ENCODE data around the gene ZNF219.
A peak's percentile ranks its signal among the peaks of the same experiment; 100 is the strongest.

The ZNF219 gene

DNA sequence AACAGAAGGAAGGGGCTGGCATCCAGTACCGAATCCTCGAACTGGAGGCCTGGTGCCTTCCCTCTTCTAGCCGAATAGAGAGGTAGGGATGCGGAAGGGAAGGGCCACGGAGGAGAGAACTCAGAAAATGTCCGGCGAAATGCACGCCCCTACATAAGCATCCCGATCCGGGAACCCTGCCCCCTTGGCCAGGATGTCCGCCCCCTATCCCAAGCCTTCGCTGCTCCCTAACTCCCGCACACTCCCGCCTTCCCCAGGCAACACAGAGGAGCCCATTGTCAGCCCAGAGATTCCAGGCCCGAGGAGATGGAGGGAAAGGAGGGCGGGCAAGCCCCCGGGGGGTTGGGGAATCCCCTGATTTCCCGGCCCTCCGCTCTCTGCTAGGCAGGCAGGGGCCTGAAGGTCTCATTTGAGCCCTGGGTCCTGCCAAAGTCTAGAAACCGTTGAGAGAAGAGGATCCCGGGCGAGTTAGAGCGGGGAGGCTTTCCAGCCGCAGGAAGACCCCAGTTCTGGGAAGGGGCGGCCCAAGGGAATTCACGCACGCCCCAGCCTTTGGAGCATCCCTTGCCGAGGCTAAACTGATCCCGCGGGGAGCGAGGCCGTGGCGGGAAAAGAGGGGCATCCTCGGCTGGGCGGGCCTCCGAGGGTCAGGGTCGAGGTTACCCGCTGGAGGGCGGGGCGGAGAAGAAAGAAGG lies 28.9 kb downstream of the ZNF219 start:
- DNase-seq (ENCODE audit: low read depth), result peak; percentile 43
- H3K4me3 ChIP-seq (replicated peaks; ENCODE audit: low read depth, low read length), result peak overlapping the region; percentile 83
- TF ChIP-seq, protein P1, sequence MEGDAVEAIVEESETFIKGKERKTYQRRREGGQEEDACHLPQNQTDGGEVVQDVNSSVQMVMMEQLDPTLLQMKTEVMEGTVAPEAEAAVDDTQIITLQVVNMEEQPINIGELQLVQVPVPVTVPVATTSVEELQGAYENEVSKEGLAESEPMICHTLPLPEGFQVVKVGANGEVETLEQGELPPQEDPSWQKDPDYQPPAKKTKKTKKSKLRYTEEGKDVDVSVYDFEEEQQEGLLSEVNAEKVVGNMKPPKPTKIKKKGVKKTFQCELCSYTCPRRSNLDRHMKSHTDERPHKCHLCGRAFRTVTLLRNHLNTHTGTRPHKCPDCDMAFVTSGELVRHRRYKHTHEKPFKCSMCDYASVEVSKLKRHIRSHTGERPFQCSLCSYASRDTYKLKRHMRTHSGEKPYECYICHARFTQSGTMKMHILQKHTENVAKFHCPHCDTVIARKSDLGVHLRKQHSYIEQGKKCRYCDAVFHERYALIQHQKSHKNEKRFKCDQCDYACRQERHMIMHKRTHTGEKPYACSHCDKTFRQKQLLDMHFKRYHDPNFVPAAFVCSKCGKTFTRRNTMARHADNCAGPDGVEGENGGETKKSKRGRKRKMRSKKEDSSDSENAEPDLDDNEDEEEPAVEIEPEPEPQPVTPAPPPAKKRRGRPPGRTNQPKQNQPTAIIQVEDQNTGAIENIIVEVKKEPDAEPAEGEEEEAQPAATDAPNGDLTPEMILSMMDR (IDR thresholded peaks at IDR 0.05; ENCODE audit: low read length, missing control alignments), result no peak

DNA sequence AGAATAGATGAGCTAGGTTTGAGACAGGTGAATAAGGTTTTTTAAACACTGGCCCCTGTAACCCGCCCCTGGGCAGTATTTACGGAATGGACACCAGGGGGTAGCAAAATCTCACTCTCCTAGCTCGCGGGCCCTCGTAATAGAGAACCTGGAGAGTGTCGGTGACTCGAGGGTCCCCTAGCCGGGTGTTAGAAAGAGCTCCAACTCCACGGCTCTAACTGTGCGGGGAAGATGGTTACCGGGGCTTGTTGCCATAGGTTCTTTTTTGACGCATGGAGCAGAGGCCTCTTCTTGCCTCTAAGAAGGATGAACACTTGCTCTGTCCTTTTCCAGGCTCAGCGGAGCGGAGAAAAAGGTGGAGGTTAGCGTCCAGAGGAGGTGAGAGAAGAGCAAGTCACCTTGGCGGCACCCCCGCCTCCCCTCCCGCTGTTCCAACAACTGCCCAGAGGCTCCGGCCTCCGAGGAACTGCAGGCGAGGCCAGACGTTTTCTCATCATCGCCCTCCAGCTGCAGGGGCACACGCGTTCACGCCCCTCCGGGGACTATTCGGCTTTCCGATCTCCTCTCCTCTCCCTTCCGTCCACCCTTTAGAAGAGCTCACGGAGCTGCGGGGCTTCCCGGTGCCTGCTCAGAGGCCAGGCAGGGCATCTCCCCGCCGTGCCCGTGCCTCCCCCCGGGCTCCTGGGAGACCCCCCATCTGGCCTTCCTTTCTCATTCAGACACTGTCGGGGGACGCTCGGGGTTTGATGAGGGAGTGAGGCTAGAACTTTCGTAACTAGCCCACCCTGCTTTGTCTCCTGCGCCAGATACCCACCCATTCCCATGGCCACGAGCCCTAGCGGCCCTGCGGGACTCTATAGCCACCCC lies 29.7 kb downstream of the ZNF219 start:
- DNase-seq (ENCODE audit: low read depth), result peak; percentile 67

DNA sequence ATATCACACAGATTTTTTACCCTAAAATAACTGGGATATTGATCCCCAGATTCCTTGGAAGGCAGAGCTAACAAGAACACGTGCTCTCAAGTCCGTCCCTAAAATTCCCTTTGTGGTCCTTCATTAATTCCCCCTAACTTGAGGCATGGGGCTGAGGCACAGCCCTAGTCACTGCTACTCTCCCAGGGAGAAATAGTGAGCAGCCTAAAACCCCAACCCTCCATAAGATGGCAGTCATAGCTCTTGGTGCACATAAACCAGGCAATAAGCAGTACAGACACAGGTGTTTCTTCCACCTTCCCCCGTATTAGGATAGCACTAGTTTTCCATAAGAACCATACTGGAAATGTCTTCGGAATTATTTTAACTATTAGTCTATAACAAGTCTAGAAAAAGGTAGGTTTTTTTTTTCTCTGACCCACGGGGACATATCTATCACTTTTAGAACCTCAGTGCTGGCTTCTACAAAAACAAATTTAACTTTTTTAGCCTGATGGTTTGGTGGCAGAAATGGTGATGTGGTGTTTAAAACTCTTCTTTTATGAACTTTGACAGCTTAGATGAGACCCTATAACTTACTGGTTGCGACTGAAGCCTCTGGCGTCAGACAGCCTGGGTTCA lies 31.5 kb downstream of the ZNF219 start:
- no peak overlapping the region for H3K4me3 ChIP-seq (replicated peaks; ENCODE audit: low read depth, low read length)
- TF ChIP-seq, protein P1 (IDR thresholded peaks at IDR 0.05; ENCODE audit: low read length, missing control alignments), result peak; percentile 32
- DNase-seq (ENCODE audit: low read depth), result no peak

More for the DNA sequence above, 29.7 kb downstream of the ZNF219 start:
- TF ChIP-seq, protein P1 (IDR thresholded peaks at IDR 0.05; ENCODE audit: low read length, missing control alignments), result peak; percentile 69
- H3K4me3 ChIP-seq (replicated peaks; ENCODE audit: low read depth, low read length), result peak overlapping the region; percentile 83

DNA sequence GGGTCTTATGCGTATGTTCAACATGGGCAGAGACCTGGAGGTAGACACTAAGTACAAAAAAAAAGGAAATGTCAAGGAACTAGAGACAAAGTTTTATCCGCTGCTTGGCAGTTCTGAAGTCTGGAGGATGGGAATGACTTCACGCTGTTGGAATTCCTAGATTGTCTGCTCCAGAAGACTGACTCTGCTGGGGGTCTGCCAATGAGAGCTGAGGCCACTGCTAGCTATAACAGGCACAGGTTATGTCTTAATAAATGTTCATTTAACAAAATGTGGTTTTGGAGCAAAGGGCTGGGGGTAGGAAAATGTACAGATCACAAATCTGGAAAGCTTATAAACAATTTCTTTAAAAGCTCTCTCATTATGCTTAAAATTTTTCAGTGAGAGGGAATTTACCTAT lies 35.0 kb downstream of the ZNF219 start:
- TF ChIP-seq, protein P1 (IDR thresholded peaks at IDR 0.05; ENCODE audit: low read length, missing control alignments), result no peak
- DNase-seq (ENCODE audit: low read depth), result peak; percentile 89
- H3K4me3 ChIP-seq (replicated peaks; ENCODE audit: low read depth, low read length), result no peak overlapping the region

DNA sequence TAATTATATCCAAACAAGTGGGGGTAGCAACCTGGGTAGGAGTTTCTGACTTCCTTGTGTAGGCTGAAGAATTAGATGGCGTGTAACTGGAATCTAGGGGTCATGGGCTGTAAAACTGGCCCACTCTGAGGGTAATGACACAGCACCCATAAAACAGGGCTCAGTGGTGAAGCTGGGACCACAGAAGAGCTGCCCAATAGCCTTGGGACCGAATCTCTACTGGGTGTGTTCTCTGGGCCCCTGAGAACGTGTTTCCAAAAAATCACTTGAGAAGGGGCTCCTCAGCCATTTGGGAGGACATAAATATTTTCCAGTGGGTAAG lies 37.1 kb downstream of the ZNF219 start:
- H3K4me3 ChIP-seq (replicated peaks; ENCODE audit: low read depth, low read length), result no peak overlapping the region

DNA sequence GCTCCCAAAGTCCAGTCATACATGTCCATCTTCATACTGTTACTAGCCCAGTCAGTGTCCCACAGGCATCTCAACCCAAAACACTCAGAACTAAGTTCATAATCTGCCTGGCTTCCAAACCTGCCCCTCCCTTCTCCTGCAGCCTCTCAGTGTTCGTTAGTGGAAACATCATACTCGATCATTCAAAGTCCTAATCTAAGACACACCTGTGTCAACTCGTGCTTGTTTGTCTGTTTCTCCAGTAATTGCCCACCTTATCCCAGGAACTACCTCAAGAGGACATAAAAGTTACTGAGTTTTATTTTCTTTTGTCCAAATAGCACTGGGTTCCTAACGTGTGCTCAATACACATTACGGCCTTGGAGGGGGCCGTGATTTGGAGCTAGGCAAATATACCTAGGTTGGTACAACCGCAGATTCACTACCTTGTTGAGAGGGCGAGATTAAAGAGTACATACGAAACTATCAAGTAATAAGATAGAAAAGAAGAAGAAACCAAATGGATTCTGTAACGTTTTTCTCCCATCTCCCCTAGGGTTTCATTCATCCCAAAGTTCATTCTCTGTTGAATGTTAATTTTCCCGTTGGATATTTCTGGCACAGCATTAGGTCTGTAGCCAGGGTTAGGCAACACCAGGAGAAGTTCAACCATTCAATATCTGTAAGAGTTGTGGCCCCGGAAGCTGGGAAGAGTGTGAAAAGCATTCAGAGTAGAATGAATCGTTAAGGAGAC lies 37.7 kb downstream of the ZNF219 start:
- no peak for DNase-seq (ENCODE audit: low read depth)
- TF ChIP-seq, protein P1 (IDR thresholded peaks at IDR 0.05; ENCODE audit: low read length, missing control alignments), result no peak
- no peak overlapping the region for H3K4me3 ChIP-seq (replicated peaks; ENCODE audit: low read depth, low read length)

More for the DNA sequence above, 37.1 kb downstream of the ZNF219 start:
- no peak for DNase-seq (ENCODE audit: low read depth)
- TF ChIP-seq, protein P1 (IDR thresholded peaks at IDR 0.05; ENCODE audit: low read length, missing control alignments), result no peak
